Esophagus squamous epithelium (tissue), 4 donors: ENCODE measurements around the gene KDM1B.

Experiments used
- POLR2A ChIP-seq, 4 donors: fragments of 450-650 bp; IDR thresholded peaks; one replicate each; pipeline ENCODE4 v1.6.1; 2017; ENCODE audit warnings: antibody characterized with exemption in 4 of 4, mild to moderate bottlenecking in 4 of 4, moderate library complexity in 3 of 4
- TF ChIP-seq, protein P1 (sequence below), 6 experiments: fragments of 450-650 bp in 4 of 6; fragments of 200-600 bp in 2 of 6; sonication (generic) in 2 of 6; IDR thresholded peaks; one replicate each; pipeline ENCODE4 v1.5.1; 2016 to 2019; ENCODE audit warnings: antibody characterized with exemption in 6 of 6, mild to moderate bottlenecking in 4 of 6, moderate library complexity in 4 of 6

DNA sequence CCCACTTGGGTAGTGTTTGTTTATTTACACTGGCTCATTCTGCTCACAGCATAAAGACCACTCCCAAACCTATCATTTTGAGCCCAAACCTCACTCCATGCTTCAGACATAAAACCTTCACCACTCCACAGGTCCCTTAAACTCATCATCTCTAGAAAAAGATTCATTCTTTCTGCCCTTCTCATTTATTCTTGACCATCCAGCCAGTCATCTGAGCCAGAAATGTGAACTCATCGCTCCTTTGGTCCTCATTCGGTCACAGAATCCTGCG is 12.7 kb upstream of the KDM1B start:
- TF ChIP-seq, protein P1, sequence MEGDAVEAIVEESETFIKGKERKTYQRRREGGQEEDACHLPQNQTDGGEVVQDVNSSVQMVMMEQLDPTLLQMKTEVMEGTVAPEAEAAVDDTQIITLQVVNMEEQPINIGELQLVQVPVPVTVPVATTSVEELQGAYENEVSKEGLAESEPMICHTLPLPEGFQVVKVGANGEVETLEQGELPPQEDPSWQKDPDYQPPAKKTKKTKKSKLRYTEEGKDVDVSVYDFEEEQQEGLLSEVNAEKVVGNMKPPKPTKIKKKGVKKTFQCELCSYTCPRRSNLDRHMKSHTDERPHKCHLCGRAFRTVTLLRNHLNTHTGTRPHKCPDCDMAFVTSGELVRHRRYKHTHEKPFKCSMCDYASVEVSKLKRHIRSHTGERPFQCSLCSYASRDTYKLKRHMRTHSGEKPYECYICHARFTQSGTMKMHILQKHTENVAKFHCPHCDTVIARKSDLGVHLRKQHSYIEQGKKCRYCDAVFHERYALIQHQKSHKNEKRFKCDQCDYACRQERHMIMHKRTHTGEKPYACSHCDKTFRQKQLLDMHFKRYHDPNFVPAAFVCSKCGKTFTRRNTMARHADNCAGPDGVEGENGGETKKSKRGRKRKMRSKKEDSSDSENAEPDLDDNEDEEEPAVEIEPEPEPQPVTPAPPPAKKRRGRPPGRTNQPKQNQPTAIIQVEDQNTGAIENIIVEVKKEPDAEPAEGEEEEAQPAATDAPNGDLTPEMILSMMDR (IDR thresholded peaks at IDR 0.05), result no peak
- no peak for TF ChIP-seq POLR2A (IDR thresholded peaks at IDR 0.05)
